Spleen (tissue), 11 donors: Measurements from ENCODE around the gene GTF3C5. TPM values are rescaled to one million over a fixed set of nuclear protein-coding genes. Genes with fewer than 3 reads are reported as not detected.

Source experiments
- DNase-seq: peaks from one replicate; pipeline ENCODE4 v3.0.0-alpha.2; 2020
- H3K27ac ChIP-seq, 8 donors: fragments of 200-600 bp; sonication (generic) in 7 of 8; 1 replicate in 4 of 8; 2 replicates in 4 of 8; pipeline versions ENCODE4 v1.5.0 to v1.8.0; 2016 to 2021; ENCODE audit warnings: inconsistent platforms in 4 of 8, mild to moderate bottlenecking in 4 of 8, moderate library complexity in 1 of 8
- H3K27me3 ChIP-seq, 7 donors: fragments of 200-600 bp; sonication (generic) in 6 of 7; replicated peaks in 1 of 7; 1 replicate in 4 of 7; 2 replicates in 3 of 7; pipeline versions ENCODE4 v1.5.0 to v1.8.0; 2016 to 2021; ENCODE audit warnings: inconsistent platforms in 3 of 7, mild to moderate bottlenecking in 1 of 7
- H3K36me3 ChIP-seq, 6 donors: fragments of 200-600 bp; sonication (generic) in 5 of 6; 1 replicate in 4 of 6; 2 replicates in 2 of 6; pipeline versions ENCODE4 v1.5.0 to v1.8.0; 2016 to 2021; ENCODE audit warnings: inconsistent platforms in 2 of 6
- H3K4me1 ChIP-seq, 6 donors: fragments of 200-600 bp; sonication (generic) in 5 of 6; 1 replicate in 3 of 6; 2 replicates in 3 of 6; pipeline versions ENCODE4 v1.5.0 to v1.8.0; 2016 to 2021; ENCODE audit warnings: inconsistent platforms in 3 of 6
- H3K4me3 ChIP-seq, 8 donors: fragments of 200-600 bp; sonication (generic) in 7 of 8; 1 replicate in 4 of 8; 2 replicates in 4 of 8; pipeline versions ENCODE4 v1.5.0 to v1.8.0; 2016 to 2021; ENCODE audit warnings: inconsistent platforms in 4 of 8, mild to moderate bottlenecking in 4 of 8, moderate library complexity in 2 of 8
- H3K9me3 ChIP-seq, 8 donors: fragments of 200-600 bp; sonication (generic) in 7 of 8; 1 replicate in 4 of 8; 2 replicates in 4 of 8; pipeline versions ENCODE4 v1.5.0 to v1.8.0; 2016 to 2021; ENCODE audit warnings: inconsistent platforms in 4 of 8
- CTCF ChIP-seq, 11 experiments: fragments of 200-600 bp in 7 of 11; fragments of 450-650 bp in 4 of 11; sonication (generic) in 4 of 11; IDR thresholded peaks in 8 of 11; conservative IDR thresholded peaks in 3 of 11; 1 replicate in 7 of 11; 2 replicates in 4 of 11; pipeline versions ENCODE4 v1.4.0 to v1.8.0; 2016 to 2021; ENCODE audit warnings: antibody characterized with exemption in 11 of 11, inconsistent platforms in 4 of 11, mild to moderate bottlenecking in 1 of 11
- POLR2A ChIP-seq, 3 donors: fragments of 450-650 bp; IDR thresholded peaks; one replicate each; pipeline ENCODE4 v1.5.1; 2017; ENCODE audit warnings: antibody characterized with exemption in 3 of 3, mild to moderate bottlenecking in 1 of 3
- POLR2AphosphoS5 ChIP-seq, 3 donors: sonication (generic); formaldehyde crosslinking; IDR thresholded peaks; one replicate each; pipeline ENCODE4 v1.5.1; 2017; ENCODE audit warnings: antibody characterized with exemption in 3 of 3
- WGBS, 5 donors: extraction: QIAGEN DNeasy Blood & Tissue Kit in 3 of 5; methylation state at CpG; one replicate each; pipeline versions ENCODE4 v1.1.5 to v1.1.7; 2013 to 2018; 5-methylcytosine and 5-hydroxymethylcytosine counted together
- intact Hi-C: fragments of 100-400 bp; cut with DNase I; formaldehyde crosslinking; loops from one replicate; pipeline ENCODE4 v1.15.0; 2023; ENCODE audit warnings: low total_unique reads
- polyA plus RNA-seq, 3 donors: library from polyadenylated mRNA; stranded (reverse); fragments of 200-250 nt; gene quantifications; one replicate each; pipeline ENCODE4 v1.2.1, GENCODE V29; 2013
- total RNA-seq, 7 donors: library from RNA; depleted of rRNA in 3 of 7; stranded (reverse); fragments of >200 nt in 3 of 7; fragmentation: NEBNext Ultra II Directional in 4 of 7; extraction: Animal tissue kit (Norgen Biotek cat#: 25700) in 4 of 7; gene quantifications; one replicate each; pipeline versions ENCODE4 v1.1.0 to v1.2.1, GENCODE V29; 2016 to 2021
- donor health status: healthy with polysubstance abuse.
- donor health status: DM: no; HTN: no; CAD: no; lungs with moderate emphysema.
- donor health status: DM: no; HTN: no; CAD: no.
- donor health status: Bipolar disorder and iron deficiency.
- donor health status: healthy.
- donor health status: DM: no; HTN: no; CAD: no.
- donor health status: DM: yes; HTN: yes; CAD: no.

Gene GTF3C5
- total and polyA plus RNA-seq, 10 donors: 34.9 to 64.4 (median 47.5) TPM

GRCh38 chr9:132984202-132985070, 46.4 kb upstream of the GTF3C5 start:
- intact Hi-C loops: loop anchor here (10.0 kb wide), 1 partner anchor 60 kb away; no protein-coding TSS in a partner anchor
- no peak for DNase-seq
- H3K4me3 ChIP-seq: no peak overlapping the region
- peak overlapping the region in 4 of 8 donors; percentile 14 to 58 (median 32) for H3K27ac ChIP-seq
- TF ChIP-seq POLR2AphosphoS5 (IDR thresholded peaks at IDR 0.05): no peak
- no peak for TF ChIP-seq POLR2A (IDR thresholded peaks at IDR 0.05)
- no peak for TF ChIP-seq CTCF (IDR thresholded peaks at IDR 0.05 in 8 of 11, conservative IDR thresholded peaks at IDR 0.05 in 3 of 11)
- peaks cover 0 to 91% (median 10%) of the 10 kb centered on the region in 7 donors for H3K27me3 ChIP-seq
- H3K9me3 ChIP-seq: no peaks in the 10 kb centered on the region
- WGBS, 5 donors: 28 to 38% (median 32%) methylated on average over 19 to 20 of the region's 20 CpGs
- peaks cover 0 to 38% (median 24%) of the 10 kb centered on the region in 6 donors for H3K4me1 ChIP-seq
- H3K36me3 ChIP-seq: no peaks in the 10 kb centered on the region

GRCh38 chr9:132985071-132985350, 45.8 kb upstream of the GTF3C5 start:
- H3K4me1 ChIP-seq: peaks cover 0 to 38% (median 24%) of the 10 kb centered on the region in 6 donors
- peaks cover 0 to 86% (median 4%) of the 10 kb centered on the region in 7 donors for H3K27me3 ChIP-seq
- 47 to 83% (median 56%) methylated on average over 4 of the region's 4 CpGs; no CpG with 5 or more reads in 1 of the 5 donors for WGBS, 5 donors

GRCh38 chr9:132985489-132985888, 45.3 kb upstream of the GTF3C5 start:
- peaks cover 0 to 82% (median 0%) of the 10 kb centered on the region in 7 donors for H3K27me3 ChIP-seq
- no peaks in the 10 kb centered on the region for H3K9me3 ChIP-seq
- no peak overlapping the region for H3K4me3 ChIP-seq
- no peak for DNase-seq
- H3K36me3 ChIP-seq: no peaks in the 10 kb centered on the region
- WGBS, 5 donors: 56 to 87% (median 77%) methylated on average over 2 to 8 of the region's 8 CpGs
- H3K4me1 ChIP-seq: peaks cover 0 to 38% (median 24%) of the 10 kb centered on the region in 6 donors
- TF ChIP-seq POLR2AphosphoS5 (IDR thresholded peaks at IDR 0.05): no peak
- TF ChIP-seq CTCF (IDR thresholded peaks at IDR 0.05 in 8 of 11, conservative IDR thresholded peaks at IDR 0.05 in 3 of 11): no peak
- TF ChIP-seq POLR2A (IDR thresholded peaks at IDR 0.05): no peak
- intact Hi-C loops: loop anchor here (10.0 kb wide), 1 partner anchor 59 kb away; no protein-coding TSS in a partner anchor
- H3K27ac ChIP-seq: no peak overlapping the region

More at GRCh38 chr9:132985071-132985350, 45.8 kb upstream of the GTF3C5 start:
- intact Hi-C loops: loop anchor here (10.0 kb wide), 1 partner anchor 60 kb away; no protein-coding TSS in a partner anchor
- TF ChIP-seq CTCF (IDR thresholded peaks at IDR 0.05 in 8 of 11, conservative IDR thresholded peaks at IDR 0.05 in 3 of 11) (no peak), POLR2AphosphoS5 (IDR thresholded peaks at IDR 0.05) (no peak), POLR2A (IDR thresholded peaks at IDR 0.05) (no peak)
- Histone ChIP-seq H3K36me3 (no peaks in the 10 kb centered on the region), H3K4me3 (no peak overlapping the region), H3K9me3 (no peaks in the 10 kb centered on the region), H3K27ac (peak overlapping the region in 1 of 8 donors; percentile 58)
- DNase-seq: no peak

- no peak for TF ChIP-seq POLR2A (IDR thresholded peaks at IDR 0.05)
- TF ChIP-seq CTCF (IDR thresholded peaks at IDR 0.05 in 8 of 11, conservative IDR thresholded peaks at IDR 0.05 in 3 of 11): no peak
- no peak for TF ChIP-seq POLR2AphosphoS5 (IDR thresholded peaks at IDR 0.05)
- Histone ChIP-seq H3K4me3 (no peak overlapping the region), H3K36me3 (no peaks in the 10 kb centered on the region), H3K9me3 (no peaks in the 10 kb centered on the region), H3K27me3 (peaks cover 0 to 82% (median 0%) of the 10 kb centered on the region in 7 donors), H3K27ac (no peak overlapping the region), H3K4me1 (peaks cover 0 to 38% (median 24%) of the 10 kb centered on the region in 6 donors)
- intact Hi-C loops: loop anchor here (10.0 kb wide), 1 partner anchor 59 kb away; no protein-coding TSS in a partner anchor
- WGBS, 5 donors: 84 to 90% (median 88%) methylated on average over 13 of the region's 13 CpGs
- DNase-seq: no peak
Measured at GRCh38 chr9:132986114-132986513, 44.7 kb upstream of the GTF3C5 start.
